Retina (tissue), 1 donor: ENCODE data around the gene CIZ1.

ENCODE experiments used
- DNase-seq: peaks from one replicate; pipeline ENCODE4 v3.0.0-alpha.2; 2016

CIZ1 gene

DNA sequence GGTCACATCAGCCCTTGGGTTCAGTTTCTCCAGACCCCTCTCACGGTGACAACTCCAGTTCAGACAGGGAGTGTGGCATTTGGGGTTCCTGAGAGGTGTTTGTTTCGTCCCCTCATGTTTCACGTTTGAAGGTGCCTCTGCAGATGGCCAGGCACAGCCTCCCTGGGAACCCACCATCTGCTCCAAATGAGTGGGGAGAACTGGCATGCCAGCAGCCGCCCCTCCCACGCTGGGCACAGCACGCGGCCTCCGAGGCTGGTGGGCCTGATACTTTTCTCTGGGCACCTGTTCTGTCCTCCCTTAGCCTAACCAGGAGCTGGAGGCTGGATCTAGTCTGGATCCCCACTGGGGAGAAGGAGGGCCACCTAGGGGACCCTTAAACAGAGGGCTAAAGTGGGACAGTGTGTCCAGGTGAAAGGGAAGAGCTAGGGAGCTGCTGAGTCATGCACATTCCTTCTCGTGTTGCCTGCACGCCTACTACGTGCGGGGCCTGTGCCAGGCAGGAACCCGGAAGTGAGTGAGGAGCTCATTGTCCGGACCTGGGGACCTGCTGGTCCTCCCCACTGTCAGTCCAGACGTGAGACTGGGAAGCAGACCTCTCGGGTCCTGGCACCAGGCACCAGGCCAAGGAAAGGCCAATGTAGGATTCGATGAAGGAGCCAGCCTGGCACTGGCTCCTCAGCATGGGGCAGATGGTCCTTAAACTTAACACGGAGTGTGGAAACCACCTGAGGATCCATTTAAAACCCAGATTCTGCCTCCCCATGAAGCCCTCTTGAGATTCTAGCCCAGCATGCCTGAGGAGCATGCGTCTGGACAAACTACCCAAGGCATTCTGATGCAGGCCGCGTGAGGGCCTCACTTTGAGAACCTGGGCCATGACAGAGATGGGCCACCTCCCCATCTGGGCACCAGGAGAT, 23.5 kb upstream of the CIZ1 start:
- DNase-seq, result no peak

GRCh38 chr9:128213746-128214497, 22.6 kb upstream of the CIZ1 start:
- no peak for DNase-seq

DNA sequence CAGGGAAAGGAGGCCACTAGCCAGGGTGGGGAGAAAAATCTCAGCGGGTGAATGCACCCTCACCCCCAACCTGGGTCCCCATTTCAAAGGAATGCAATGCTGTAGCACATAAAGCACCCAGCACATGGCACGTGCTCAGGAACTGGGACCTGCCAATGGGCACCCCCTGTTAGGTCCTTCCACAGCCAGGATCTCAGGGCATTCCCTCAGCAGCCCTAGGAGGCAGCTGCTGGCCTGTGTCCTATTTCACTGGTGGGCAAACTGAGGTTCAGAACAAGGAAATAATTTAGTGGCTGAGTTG, 20.6 kb upstream of the CIZ1 start:
- DNase-seq, result no peak

DNA sequence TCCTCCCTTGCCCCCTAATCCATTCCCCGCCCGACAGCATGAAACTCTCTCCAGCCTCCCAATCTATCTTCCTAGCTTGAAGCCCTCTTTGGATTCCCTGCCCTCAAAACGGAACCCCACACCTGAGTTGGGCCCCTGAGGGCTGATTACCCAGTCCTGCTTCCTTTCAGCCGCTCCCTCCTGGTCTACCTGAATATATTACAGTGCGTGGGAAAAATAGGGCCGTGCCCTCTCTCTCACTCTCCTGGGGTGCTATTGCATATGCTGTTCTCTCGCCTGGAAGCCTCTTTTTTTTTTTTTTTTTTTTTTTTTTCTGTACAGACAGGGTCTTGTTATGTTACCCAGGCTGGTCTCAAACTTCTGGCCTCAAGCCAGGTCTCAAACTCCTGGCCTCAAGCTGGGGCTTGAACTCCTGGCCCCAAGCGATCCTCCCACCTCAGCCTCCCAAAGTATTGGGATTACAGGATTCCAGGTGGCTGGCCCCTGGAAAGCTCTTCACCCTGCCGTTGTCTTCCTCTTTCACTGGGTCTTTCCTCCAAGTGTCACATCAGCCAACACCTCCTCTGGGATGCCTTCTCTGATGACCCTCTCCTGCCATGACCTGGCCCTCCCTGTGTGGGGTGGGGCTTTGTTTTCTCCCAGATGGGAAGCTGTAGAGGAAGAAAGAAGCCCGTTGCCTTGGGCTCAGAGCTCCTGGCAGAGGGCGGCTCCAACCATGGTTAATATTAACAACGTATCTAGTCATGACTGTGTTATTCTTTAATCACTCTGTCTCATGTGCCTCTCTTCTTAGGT, 20.0 kb upstream of the CIZ1 start:
- no peak for DNase-seq

- no peak for DNase-seq
These were observed 17.7 kb upstream of the CIZ1 start for GRCh38 chr9:128208946-128209669.

DNA sequence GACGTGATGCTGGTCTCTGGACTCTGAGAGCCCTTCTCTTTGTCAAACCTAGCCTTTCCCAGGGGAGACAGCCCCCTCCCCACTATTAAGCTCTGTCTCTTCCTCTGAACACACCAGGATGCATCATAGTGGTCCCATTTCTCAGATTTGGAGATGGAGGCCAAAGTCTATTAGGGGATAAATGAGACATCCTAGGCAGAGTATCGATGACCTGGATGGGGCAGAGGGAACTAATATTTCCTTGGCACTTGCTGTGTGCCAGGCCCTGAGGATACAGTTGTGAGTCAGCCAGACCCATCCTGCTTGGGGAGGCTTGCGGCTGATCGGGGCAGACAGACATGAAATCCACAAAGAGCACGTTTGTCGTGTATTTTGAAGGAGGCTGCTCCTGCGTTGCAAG, 17.0 kb upstream of the CIZ1 start:
- no peak for DNase-seq

DNA sequence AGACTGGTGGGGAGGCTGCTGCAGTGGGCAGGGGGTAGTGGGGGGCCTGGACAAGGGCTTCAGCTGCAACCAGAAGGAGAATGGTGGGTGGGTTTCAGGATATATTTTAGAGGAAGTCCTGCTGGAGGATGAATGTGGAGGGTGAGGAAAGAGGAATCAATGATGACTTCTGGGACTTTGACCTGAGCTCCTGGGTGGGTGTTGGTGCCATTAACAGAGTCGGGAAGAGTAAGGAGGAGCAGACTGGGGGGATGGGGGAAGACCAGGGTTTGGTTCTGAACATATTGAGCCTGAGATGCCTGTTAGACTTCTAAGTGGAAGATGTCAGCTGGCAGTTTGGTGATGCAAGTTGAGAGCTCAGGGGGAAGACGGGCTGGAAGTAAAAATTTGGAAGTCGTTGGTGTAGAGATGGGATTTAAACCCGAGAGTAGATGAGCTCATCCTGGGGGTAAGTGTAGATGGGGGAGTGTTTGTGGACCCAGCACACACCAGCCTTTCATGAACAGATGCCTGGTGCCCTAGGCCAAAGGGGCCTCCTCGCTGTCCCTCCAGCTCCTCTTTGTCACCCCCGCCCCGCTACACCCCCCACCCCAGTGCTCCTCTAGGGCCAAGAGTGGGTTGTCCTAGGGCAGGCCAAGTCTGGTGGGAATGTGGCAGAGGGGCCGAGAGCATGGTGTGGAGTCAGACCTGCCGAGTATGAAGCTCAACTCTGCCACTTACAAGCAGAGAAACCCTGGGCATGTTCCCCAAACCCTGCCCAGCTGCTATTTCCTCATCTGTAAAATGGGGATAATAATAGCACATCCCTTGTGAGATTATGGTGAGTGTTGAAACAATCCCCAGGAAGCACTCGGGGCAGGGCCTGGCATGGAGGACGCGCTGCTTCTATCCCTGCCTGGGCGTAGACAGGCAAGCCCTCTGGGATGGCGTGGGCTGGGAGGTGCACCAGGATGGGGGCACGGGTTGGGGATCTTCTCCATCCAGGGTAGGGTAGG, 15.8 kb upstream of the CIZ1 start:
- no peak for DNase-seq

DNA sequence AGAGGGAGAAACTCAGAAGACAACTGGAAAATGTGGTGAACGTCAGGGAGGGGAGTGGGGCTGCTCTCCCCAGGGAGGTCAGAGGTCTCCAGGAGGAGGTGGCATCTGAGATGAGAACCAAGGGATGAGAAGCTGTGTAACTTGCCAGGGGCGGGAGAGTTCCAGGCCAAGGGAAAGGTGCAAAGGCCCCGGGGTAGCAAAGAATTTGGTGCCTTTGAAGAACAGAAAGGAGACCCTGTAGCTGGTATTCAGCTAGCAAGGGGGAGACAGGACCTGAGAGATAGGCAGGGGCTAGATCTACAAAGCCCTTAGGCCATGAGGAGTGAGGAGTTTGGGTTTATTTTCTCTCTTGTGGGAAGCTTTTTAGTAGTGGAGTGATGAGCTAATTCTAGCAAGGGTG, 15.1 kb upstream of the CIZ1 start:
- no peak for DNase-seq

GRCh38 chr9:128205296-128205944, 14.0 kb upstream of the CIZ1 start:
- no peak for DNase-seq

- no peak for DNase-seq
These were observed 13.5 kb upstream of the CIZ1 start for GRCh38 chr9:128204858-128205257.

DNA sequence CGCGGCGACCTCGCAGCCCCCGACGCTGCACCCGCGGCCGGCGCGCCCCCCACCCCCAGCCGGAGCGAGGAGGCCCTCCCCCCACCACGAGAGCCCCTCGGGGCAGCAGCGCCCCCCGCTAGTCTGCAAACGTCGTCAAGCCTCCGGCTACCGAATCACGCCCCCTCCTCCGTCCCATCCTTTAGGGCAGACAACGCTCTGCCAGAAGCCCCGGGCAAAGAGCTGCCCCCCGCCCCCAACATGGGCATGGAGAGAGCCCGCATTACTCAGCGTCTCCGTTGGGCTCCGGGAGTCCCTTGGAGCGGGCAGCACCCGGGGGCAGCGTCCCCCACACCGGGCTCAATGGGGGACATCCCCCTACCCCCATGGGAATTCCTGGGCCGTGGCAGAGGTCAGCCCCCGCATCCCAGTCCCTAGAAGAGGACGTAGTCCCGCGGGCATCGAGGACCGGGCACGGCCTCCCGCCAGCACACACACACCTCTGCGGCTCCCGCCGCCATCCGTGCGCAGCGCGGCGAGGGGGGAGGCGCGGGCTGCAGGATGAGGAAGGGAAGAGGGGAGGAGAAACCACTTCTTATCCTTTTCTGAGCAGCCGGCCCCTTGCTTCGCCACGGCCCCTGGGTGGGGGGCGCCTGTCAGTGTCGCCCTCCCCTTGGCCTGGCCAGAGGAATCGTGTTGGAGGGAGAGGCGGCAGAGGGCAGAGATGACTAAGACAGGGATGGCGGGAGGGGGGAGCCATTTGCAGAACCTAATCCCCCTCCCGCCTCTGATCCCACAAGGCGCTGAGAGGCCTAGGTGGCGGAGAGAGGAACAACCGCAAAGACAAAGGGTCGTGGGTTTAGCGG, 12.6 kb upstream of the CIZ1 start:
- peak; percentile 89 for DNase-seq

DNA sequence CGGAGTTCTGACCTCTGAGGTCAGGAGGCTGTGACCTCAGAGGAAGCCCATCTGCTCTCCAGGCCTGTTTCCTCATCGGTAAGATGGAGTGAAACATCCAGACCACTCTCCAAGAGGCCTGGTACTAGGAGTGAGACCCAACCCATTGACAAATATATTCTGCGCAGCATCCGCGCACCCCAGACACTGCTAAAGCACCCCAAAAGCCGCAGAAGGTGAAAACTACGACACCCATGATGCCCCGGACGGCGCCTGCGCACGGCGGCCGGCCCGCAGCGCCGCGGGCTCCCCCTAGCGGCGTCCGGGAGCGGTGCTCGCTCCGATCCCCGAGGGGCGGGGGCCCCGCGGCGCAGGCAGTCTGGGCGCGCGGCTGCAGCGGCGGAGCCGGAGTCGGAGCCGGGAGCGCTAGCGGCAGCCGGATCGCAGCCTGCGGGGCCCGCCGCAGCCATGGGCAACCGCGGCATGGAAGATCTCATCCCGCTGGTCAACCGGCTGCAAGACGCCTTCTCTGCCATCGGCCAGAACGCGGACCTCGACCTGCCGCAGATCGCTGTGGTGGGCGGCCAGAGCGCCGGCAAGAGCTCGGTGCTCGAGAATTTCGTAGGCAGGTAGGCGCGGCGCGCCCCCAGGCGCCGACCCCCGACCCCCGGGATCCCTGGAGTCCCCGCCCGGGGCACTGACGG, 11.8 kb upstream of the CIZ1 start, which contains the start of gene DNM1:
DNM1 (plus strand) TSS at position 356 of the 683 bp plus-strand sequence; CDS start at position 448, 92 bp downstream.
- peak; percentile 87 for DNase-seq

GRCh38 chr9:128202648-128203023, 11.3 kb upstream of the CIZ1 start:
- DNase-seq, result no peak

GRCh38 chr9:128201441-128202369, 10.3 kb upstream of the CIZ1 start:
- no peak for DNase-seq

- no peak for DNase-seq
These were observed 2.2 kb upstream of the CIZ1 start for GRCh38 chr9:128193469-128194096.

DNA sequence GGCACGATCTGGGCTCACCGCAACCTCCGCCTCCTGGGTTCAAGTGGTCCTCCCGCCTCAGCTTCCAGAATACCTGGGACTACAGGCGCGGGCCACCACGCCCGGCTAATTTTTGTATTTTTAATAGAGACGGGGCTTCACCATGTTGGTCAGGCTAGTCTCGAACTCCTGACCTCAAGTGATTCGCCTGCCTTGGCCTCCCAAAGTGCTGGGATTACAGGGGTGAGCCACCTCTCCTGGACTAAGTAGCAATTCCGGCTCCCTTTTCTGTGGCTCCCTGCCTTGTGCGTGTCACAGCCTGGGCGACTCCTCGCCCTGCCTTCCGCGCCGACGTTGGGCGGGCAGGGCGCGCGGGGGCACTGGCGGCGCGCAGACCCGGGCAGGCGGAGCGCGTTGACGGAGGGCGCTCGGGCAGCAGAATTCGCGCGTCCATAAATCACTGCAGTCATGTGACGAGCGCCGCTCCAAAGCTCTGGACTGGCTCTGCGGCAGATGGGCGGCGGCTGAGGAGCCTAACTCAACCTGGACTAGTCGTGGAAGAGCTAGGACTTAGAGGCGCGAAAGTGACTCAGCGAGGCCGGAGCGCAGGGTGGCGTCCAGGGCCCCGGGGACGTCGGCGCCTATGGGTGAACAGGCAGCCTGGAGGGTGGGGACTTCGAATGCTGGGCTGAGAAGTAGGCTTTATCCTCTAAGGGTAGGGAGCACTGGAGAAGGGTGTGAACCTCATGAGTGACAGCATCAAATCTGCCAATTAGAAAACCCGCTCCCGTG, 1.4 kb upstream of the CIZ1 start:
- peak; percentile 87 for DNase-seq
